Measurements from ENCODE around the gene APH1B.

DNA sequence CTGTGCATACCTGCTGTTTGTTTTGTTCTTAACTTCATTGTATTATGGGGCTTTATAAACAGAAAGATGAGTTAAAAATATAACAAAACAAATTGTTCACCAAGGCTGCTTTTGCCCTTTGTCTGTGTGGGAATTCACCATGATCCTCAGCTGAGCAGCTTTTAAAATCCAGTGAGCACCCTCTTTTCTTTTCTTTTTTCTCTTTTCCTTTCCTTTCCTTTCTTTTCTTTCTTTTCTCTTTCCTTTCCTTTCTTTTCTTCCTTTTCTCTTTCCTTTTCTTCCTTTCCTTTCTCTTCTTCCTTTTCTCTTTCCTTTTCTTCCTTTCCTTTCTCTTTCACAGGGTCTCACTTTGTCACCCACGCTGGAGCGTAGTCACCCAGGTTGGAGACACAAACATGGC is 49.7 kb upstream of the APH1B start:
- TF ChIP-seq ZFP3 (CRISPR knock-in tag; IDR thresholded peaks at IDR 0.05) (no peak), GLIS3 (CRISPR knock-in tag; IDR thresholded peaks at IDR 0.05) (no peak), PPARA (CRISPR knock-in tag; IDR thresholded peaks at IDR 0.05; ENCODE audit: borderline replicate concordance) (no peak), ZNF8 (CRISPR knock-in tag; IDR thresholded peaks at IDR 0.05) (no peak), BACH2 (CRISPR knock-in tag; IDR thresholded peaks at IDR 0.05; ENCODE audit: borderline replicate concordance) (no peak)
- TF ChIP-seq, protein P1, sequence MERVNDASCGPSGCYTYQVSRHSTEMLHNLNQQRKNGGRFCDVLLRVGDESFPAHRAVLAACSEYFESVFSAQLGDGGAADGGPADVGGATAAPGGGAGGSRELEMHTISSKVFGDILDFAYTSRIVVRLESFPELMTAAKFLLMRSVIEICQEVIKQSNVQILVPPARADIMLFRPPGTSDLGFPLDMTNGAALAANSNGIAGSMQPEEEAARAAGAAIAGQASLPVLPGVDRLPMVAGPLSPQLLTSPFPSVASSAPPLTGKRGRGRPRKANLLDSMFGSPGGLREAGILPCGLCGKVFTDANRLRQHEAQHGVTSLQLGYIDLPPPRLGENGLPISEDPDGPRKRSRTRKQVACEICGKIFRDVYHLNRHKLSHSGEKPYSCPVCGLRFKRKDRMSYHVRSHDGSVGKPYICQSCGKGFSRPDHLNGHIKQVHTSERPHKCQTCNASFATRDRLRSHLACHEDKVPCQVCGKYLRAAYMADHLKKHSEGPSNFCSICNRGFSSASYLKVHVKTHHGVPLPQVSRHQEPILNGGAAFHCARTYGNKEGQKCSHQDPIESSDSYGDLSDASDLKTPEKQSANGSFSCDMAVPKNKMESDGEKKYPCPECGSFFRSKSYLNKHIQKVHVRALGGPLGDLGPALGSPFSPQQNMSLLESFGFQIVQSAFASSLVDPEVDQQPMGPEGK (CRISPR knock-in tag; IDR thresholded peaks at IDR 0.05; ENCODE audit: borderline replicate concordance): no peak
